ENCODE measurements around the gene PTPRU.

GRCh38 chr1:29227511-29227910 lies 8.8 kb upstream of the PTPRU start:
- TF ChIP-seq LEF1 (IDR thresholded peaks at IDR 0.05; ENCODE audit: borderline replicate concordance): no peak
- no peak for TF ChIP-seq ELF4 (IDR thresholded peaks at IDR 0.05)
- no peak for TF ChIP-seq CTBP1 (IDR thresholded peaks at IDR 0.05; ENCODE audit: borderline replicate concordance)
- TF ChIP-seq HDGF (IDR thresholded peaks at IDR 0.05; ENCODE audit: borderline replicate concordance): no peak
- TF ChIP-seq NFRKB (IDR thresholded peaks at IDR 0.05): no peak
- no peak for TF ChIP-seq BHLHE40 (IDR thresholded peaks at IDR 0.05; ENCODE audit: borderline replicate concordance)

Data from HEK293T (cell line).